Panc1 (cell line): ENCODE results near the gene NSMCE3.

Experiments
- POLR2AphosphoS5 ChIP-seq: IDR thresholded peaks from 2 replicates; pipeline ENCODE4 v1.6.1; 2012; ENCODE audit warnings: mild to moderate bottlenecking, low read depth, low read length, moderate library complexity
- SIN3A ChIP-seq: IDR thresholded peaks from 2 replicates; pipeline ENCODE4 v1.6.1; 2012; ENCODE audit warnings: low read depth, mild to moderate bottlenecking, low read length, moderate library complexity, borderline replicate concordance; ENCODE audit not compliant: insufficient read depth
- TF ChIP-seq, protein P1 (sequence below): fragments of 450-650 bp; IDR thresholded peaks from 2 replicates; pipeline ENCODE4 v1.5.1; 2017; ENCODE audit warnings: mild to moderate bottlenecking

GRCh38 chr15:29291067-29291845, 21.6 kb upstream of the NSMCE3 start:
- TF ChIP-seq, protein P1, sequence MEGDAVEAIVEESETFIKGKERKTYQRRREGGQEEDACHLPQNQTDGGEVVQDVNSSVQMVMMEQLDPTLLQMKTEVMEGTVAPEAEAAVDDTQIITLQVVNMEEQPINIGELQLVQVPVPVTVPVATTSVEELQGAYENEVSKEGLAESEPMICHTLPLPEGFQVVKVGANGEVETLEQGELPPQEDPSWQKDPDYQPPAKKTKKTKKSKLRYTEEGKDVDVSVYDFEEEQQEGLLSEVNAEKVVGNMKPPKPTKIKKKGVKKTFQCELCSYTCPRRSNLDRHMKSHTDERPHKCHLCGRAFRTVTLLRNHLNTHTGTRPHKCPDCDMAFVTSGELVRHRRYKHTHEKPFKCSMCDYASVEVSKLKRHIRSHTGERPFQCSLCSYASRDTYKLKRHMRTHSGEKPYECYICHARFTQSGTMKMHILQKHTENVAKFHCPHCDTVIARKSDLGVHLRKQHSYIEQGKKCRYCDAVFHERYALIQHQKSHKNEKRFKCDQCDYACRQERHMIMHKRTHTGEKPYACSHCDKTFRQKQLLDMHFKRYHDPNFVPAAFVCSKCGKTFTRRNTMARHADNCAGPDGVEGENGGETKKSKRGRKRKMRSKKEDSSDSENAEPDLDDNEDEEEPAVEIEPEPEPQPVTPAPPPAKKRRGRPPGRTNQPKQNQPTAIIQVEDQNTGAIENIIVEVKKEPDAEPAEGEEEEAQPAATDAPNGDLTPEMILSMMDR: no peak
- TF ChIP-seq POLR2AphosphoS5: no peak
- TF ChIP-seq SIN3A: no peak
